GM20000 (cell line): ENCODE data around the gene MED16.

Source experiments
- DNase-seq: peaks from one replicate; pipeline ENCODE4 v3.0.0; 2012; ENCODE audit warnings: low spot score
- CTCF ChIP-seq: IDR thresholded peaks from 2 replicates; pipeline ENCODE4 v1.5.1; 2012; ENCODE audit warnings: mild to moderate bottlenecking, control low read depth; ENCODE audit errors: extremely low read depth, missing control alignments

Gene MED16

GRCh38 chr19:927351-927779 is 34.4 kb upstream of the MED16 start:
- peak; percentile 65 for DNase-seq
- no peak for TF ChIP-seq CTCF

- no peak for TF ChIP-seq CTCF
- peak; percentile 89 for DNase-seq
Observed at GRCh38 chr19:926589-927350, 33.8 kb upstream of the MED16 start.

GRCh38 chr19:926323-926588 is 33.3 kb upstream of the MED16 start:
- TF ChIP-seq CTCF = no peak
- no peak for DNase-seq

- no peak for TF ChIP-seq CTCF
- peak; percentile 96 for DNase-seq
Observed at GRCh38 chr19:925526-926322, 32.7 kb upstream of the MED16 start, which contains the start of gene ARID3A. ARID3A (plus strand) TSS chr19:926035; CDS start chr19:929529, 3,494 bp downstream.

GRCh38 chr19:925087-925525 is 32.1 kb upstream of the MED16 start:
- TF ChIP-seq CTCF = no peak

GRCh38 chr19:924553-925086 is 31.6 kb upstream of the MED16 start:
- DNase-seq = peak; percentile 65
- no peak for TF ChIP-seq CTCF

More at GRCh38 chr19:925087-925525, 32.1 kb upstream of the MED16 start:
- peak; percentile 84 for DNase-seq
